ENCODE results near the gene MYO7A.

DNA sequence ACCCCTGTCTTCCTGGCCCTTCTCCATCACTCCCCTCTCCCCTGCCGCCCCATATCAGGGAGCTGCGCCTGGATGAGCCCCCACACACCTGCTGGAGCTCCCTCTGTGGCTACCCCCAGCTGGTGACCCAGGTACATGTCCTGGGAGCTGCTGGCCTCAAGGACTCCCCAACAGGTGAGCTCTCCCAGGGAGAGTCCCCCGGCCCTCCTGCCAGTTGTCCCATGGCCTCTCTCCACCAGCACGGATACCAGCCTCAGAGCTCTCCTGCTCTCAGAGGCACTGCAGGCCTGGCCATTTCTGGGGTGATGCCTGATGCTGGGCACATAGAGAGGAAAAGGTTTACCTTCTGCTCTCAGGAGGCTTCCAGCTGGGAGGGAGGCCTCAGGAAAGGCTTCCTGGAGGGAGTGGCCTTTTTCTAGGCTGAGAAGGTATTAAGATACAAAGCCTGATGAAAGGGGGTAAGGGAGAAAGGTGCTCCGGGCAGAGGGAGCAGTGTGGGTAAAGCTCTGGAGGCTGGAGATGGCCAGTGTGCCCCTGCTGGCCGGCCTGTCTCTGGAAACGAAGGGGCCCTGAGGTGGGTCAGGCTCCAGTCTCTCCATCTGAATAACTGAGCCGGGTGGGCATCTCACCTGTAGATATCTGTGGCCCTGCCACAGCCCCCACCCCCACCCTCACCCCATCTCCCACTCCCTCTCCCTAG is 6.0 kb upstream of the MYO7A start:
- TF ChIP-seq, protein P1, sequence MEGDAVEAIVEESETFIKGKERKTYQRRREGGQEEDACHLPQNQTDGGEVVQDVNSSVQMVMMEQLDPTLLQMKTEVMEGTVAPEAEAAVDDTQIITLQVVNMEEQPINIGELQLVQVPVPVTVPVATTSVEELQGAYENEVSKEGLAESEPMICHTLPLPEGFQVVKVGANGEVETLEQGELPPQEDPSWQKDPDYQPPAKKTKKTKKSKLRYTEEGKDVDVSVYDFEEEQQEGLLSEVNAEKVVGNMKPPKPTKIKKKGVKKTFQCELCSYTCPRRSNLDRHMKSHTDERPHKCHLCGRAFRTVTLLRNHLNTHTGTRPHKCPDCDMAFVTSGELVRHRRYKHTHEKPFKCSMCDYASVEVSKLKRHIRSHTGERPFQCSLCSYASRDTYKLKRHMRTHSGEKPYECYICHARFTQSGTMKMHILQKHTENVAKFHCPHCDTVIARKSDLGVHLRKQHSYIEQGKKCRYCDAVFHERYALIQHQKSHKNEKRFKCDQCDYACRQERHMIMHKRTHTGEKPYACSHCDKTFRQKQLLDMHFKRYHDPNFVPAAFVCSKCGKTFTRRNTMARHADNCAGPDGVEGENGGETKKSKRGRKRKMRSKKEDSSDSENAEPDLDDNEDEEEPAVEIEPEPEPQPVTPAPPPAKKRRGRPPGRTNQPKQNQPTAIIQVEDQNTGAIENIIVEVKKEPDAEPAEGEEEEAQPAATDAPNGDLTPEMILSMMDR (conservative IDR thresholded peaks at IDR 0.05; ENCODE audit: low read depth, low read length), result no peak
- TF ChIP-seq, protein P2, sequence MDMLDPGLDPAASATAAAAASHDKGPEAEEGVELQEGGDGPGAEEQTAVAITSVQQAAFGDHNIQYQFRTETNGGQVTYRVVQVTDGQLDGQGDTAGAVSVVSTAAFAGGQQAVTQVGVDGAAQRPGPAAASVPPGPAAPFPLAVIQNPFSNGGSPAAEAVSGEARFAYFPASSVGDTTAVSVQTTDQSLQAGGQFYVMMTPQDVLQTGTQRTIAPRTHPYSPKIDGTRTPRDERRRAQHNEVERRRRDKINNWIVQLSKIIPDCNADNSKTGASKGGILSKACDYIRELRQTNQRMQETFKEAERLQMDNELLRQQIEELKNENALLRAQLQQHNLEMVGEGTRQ (IDR thresholded peaks at IDR 0.05; ENCODE audit: low read depth, low read length), result no peak
- no peak for TF ChIP-seq RFX5 (IDR thresholded peaks at IDR 0.05; ENCODE audit: low read depth, low read length)
- no peak for TF ChIP-seq POLR2A (IDR thresholded peaks at IDR 0.05; ENCODE audit: low read depth, low read length)
